ENCODE data around the gene NAPA. TPM values are rescaled to one million over a fixed set of nuclear protein-coding genes. Genes with fewer than 3 reads are reported as not detected.
A peak's percentile ranks its signal among the peaks of the same experiment; 100 is the strongest.

NAPA gene
- total RNA-seq, 2 donors from 2014 or later, result 64.4 to 71.5 TPM

DNA sequence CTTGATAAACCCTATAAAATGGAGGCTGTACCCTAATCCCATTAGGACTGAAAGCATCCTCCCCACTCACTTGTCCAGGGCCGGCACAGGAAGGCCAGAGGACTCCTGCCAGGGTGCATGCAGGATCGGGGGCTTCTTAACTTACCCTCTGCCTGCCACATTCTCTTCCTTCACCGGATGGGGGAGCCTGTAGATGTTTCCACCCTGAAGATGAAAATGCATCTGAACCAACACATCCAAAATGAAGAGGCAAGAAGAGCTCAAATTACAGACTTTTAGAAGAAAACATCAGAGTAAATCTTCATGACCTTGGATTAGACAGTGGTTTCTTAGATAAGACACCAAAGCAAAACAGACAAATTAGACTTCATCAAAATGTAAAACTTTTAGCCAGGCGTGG lies 25.9 kb upstream of the NAPA start:
- no peak for DNase-seq
- H3K27ac Mint-ChIP-seq, result no peak overlapping the region
- H3K36me3 Mint-ChIP-seq (ENCODE audit: insufficient read depth in 2 of 2), result no peaks in the 10 kb centered on the region
- H3K27me3 Mint-ChIP-seq (ENCODE audit: low read depth), result no peaks in the 10 kb centered on the region
- peaks cover 24% of the 10 kb centered on the region for H3K4me1 Mint-ChIP-seq (ENCODE audit: low read depth)
- peak overlapping the region in 1 of 2 donors; percentile 35 for H3K4me3 Mint-ChIP-seq
- H3K9me3 Mint-ChIP-seq, result no peaks in the 10 kb centered on the region
- no peak for ATAC-seq (replicated peaks in 1 of 2)

DNA sequence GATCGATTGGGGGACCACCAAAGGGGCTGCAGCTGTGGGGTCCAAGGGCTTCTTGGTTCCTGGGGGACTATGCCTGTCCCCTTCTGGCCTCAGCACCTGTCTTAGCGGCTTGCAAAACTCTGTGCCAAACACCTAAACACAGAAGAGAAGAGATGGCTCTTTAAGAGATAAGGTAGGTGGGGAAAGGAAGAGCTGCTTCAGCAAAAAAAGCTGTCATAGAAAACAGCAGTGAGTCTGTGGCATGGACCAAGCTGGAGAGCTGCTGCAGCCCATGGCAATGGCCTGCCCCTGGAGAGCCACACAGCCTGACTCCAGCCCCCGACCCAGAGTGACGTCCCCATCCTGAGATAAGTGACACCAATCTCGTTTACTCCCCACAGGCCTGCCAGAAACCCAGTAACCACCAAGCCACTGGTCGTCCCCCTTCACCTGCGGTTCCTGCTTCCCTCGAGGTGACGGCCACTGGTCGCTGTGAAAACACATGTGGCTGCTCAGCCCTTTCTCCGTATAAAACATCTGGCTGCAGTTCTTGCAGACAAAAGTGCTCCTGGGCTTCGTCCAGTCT lies 25.0 kb upstream of the NAPA start:
- H3K36me3 Mint-ChIP-seq (ENCODE audit: insufficient read depth in 2 of 2), result no peaks in the 10 kb centered on the region
- no peaks in the 10 kb centered on the region for H3K9me3 Mint-ChIP-seq
- no peak overlapping the region for H3K27ac Mint-ChIP-seq
- peak in 1 of 2 donors; percentile 35 for ATAC-seq (replicated peaks in 1 of 2)
- H3K4me1 Mint-ChIP-seq (ENCODE audit: low read depth), result peaks cover 24% of the 10 kb centered on the region
- no peak for DNase-seq
- no peak overlapping the region for H3K4me3 Mint-ChIP-seq
- H3K27me3 Mint-ChIP-seq (ENCODE audit: low read depth), result no peaks in the 10 kb centered on the region

DNA sequence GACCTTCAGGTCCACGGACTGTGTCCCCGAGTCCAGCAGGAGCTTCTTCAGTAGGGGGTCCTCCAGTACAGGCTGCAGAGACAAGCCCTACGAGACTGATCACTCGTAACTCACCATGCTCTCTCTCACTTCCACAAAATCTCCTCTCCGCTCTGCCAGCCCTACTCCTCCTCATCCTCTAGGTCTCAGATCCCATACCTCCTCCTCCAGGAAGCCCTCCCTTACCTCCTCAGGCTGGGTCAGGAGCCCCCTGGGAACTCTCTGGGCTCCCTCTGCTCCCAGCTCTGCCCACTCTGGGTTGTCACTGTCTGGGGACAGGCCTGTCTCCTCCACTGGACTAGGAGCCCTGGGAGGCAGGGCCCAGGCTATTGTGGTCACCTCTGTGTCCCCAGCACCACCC lies 23.9 kb upstream of the NAPA start:
- no peaks in the 10 kb centered on the region for H3K36me3 Mint-ChIP-seq (ENCODE audit: insufficient read depth in 2 of 2)
- no peaks in the 10 kb centered on the region for H3K9me3 Mint-ChIP-seq
- no peak overlapping the region for H3K4me3 Mint-ChIP-seq
- DNase-seq (no peak), ATAC-seq (replicated peaks in 1 of 2) (no peak)
- H3K4me1 Mint-ChIP-seq (ENCODE audit: low read depth), result peaks cover 24% of the 10 kb centered on the region
- no peak overlapping the region for H3K27ac Mint-ChIP-seq
- H3K27me3 Mint-ChIP-seq (ENCODE audit: low read depth), result no peaks in the 10 kb centered on the region

DNA sequence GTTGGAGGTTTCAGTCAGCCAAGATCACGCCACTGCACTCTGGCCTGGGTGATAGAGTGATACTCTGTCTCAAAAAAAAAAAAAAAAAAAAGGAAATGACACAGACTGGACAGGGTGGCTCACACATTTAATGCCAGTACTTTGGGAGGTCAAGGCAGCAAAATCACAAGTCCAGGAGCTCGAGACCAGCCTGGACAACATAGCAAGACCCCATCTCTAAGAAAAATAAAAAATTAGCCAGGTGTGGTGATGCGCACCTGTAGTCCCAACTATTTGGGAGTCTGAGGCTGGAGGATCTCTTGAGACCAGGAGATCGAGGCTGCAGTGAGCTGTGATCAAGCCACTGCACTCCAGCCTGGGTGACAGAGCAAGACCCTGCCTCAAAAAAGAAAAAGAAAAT lies 22.6 kb upstream of the NAPA start:
- Mint-ChIP-seq H3K4me1 (ENCODE audit: low read depth) (peaks cover 24% of the 10 kb centered on the region), H3K27ac (no peak overlapping the region), H3K4me3 (no peak overlapping the region), H3K36me3 (ENCODE audit: insufficient read depth in 2 of 2) (no peaks in the 10 kb centered on the region), H3K27me3 (ENCODE audit: low read depth) (no peaks in the 10 kb centered on the region), H3K9me3 (no peaks in the 10 kb centered on the region)
- ATAC-seq (replicated peaks in 1 of 2) (no peak), DNase-seq (no peak)

DNA sequence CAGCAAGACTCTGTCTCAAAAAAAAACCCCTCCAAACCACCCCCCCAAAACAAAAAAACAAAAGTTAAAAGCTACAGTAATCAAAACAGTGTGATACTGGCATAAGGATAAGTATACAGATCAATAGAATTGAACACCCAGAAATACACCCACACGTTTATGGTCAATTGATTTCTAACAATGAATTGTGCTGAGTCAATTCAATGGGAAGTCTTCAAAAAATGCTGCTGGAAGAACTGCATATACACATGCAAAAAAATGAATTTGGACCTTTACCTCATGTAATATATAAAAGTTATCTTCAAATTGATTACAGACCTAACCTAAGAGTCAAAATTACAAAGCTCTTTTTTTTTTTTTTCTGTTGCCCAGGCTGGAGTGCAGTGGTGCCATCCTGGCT lies 19.8 kb upstream of the NAPA start:
- Mint-ChIP-seq H3K36me3 (ENCODE audit: insufficient read depth in 2 of 2) (no peaks in the 10 kb centered on the region), H3K4me1 (ENCODE audit: low read depth) (no peaks in the 10 kb centered on the region), H3K27ac (no peak overlapping the region), H3K9me3 (no peaks in the 10 kb centered on the region), H3K27me3 (ENCODE audit: low read depth) (no peaks in the 10 kb centered on the region), H3K4me3 (no peak overlapping the region)
- DNase-seq (no peak), ATAC-seq (replicated peaks in 1 of 2) (no peak)

DNA sequence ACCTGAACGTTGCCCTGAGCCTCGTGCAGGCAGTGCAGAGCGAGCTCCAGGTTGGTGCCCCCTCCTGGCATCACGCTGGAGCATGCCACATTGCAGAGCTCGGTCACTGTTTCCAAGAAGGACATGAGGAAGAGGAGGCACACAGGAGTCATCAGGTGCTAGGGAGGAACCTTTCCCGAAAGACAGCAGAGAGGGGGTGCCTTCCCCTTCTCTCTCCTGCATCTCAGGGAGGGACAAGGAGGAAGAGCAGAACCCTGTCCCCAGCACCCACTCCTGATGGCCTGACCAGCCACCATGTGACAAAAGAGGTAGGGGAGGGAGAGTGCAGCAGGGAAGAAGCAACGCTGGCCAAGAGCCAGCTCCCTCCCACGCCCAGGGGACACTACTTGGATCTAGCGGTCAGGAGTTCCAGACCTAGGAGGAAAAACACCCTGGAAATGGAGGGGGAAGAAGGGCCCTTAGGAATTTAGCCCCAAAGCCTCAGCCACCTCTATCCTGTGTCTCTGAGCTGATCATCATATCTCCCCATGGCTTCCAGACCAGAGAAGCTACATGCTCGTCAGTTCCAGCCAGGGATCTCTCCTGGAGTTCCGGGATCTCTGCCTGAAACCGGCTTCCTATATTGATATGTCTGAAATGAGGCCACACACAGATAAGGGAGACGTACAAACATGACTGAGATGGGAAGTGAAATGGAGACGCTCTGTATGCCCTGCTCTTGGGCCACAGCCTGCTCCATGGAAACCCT lies 17.0 kb upstream of the NAPA start:
- Mint-ChIP-seq H3K27me3 (ENCODE audit: low read depth) (no peaks in the 10 kb centered on the region), H3K36me3 (ENCODE audit: insufficient read depth in 2 of 2) (no peaks in the 10 kb centered on the region), H3K9me3 (no peaks in the 10 kb centered on the region), H3K4me1 (ENCODE audit: low read depth) (no peaks in the 10 kb centered on the region), H3K27ac (no peak overlapping the region), H3K4me3 (no peak overlapping the region)
- ATAC-seq (replicated peaks in 1 of 2), result no peak
- no peak for DNase-seq

DNA sequence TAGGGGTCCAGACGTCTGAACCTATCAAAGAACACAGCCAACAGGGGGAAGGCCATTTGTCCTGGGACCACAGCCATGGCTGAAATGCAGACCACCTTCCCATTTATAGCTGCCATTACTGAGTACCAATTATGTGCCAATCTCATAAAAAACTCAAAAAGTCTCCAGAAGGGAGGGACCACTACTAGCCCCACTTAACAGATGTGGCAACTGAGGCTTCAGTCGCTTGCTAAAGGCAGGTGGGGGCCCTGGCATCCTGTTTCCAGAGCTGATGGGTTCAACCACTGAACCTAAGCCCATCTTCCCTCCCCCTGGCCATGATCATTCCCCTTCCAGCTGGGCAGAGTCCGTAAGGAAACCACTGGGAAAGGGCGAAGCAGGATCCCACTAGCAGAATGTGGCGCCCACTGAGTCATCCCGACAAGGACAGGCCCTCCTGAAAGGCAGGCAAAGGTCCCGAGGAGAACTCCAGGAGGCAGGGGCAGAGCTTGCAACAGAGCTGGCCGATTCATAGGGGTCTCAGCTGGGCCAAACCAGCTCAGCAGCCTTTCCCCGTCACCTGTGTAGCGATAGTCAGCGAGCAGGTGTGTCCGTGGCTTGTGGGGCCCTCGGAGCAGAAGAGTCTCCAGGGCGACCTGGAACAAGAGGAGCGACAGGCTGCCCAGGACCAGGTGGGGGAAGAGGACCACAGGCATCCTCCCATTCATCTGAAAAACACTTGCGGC lies 14.3 kb upstream of the NAPA start:
- H3K9me3 Mint-ChIP-seq, result no peaks in the 10 kb centered on the region
- ATAC-seq (replicated peaks in 1 of 2), result no peak
- H3K4me3 Mint-ChIP-seq, result no peak overlapping the region
- H3K4me1 Mint-ChIP-seq (ENCODE audit: low read depth), result no peaks in the 10 kb centered on the region
- no peak for DNase-seq
- no peak overlapping the region for H3K27ac Mint-ChIP-seq
- H3K27me3 Mint-ChIP-seq (ENCODE audit: low read depth), result no peaks in the 10 kb centered on the region
- H3K36me3 Mint-ChIP-seq (ENCODE audit: insufficient read depth in 2 of 2), result no peaks in the 10 kb centered on the region

DNA sequence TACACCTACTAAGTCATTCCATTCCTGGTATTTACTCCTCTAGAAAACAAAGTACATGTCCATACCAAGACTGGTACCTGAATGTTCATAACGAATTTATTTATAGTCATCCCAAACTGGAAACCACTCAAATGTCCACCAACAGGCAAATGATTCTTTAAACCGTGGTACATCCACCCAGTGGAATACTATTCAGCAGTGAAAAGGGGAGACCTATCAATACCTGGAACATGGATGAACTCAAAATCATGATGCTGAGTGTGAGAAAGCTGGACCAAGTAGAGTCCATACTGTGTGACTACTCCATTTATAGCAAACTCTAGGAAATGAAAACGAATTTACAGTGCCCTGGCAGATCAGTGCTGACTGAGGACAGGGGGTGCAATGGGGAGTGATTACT lies 11.9 kb upstream of the NAPA start:
- ATAC-seq (replicated peaks in 1 of 2) (no peak), DNase-seq (no peak)
- Mint-ChIP-seq H3K4me3 (no peak overlapping the region), H3K36me3 (ENCODE audit: insufficient read depth in 2 of 2) (no peaks in the 10 kb centered on the region), H3K27me3 (ENCODE audit: low read depth) (peaks cover 11% of the 10 kb centered on the region), H3K4me1 (ENCODE audit: low read depth) (peaks cover 3% of the 10 kb centered on the region), H3K27ac (no peak overlapping the region), H3K9me3 (no peaks in the 10 kb centered on the region)

DNA sequence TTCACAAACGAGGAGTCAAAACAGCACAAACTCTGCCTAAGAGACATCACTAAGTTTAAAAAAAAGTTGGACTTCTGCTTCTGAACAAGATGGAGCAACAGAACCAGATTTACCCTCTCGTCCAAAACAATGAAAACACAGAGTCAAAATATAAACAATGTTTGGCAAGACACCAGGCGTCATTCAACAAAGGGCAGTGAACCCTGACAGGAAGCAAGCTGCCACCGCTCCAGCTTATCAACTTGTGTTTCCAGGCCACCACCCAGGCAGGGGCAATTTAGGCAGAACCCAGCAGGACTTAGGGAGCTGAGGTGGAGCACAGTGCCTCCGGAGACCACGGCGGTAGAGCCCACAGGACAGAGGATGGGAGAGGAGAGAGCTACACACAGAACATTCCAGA lies 8.6 kb upstream of the NAPA start:
- H3K4me3 Mint-ChIP-seq, result no peak overlapping the region
- H3K36me3 Mint-ChIP-seq (ENCODE audit: insufficient read depth in 2 of 2), result no peaks in the 10 kb centered on the region
- no peaks in the 10 kb centered on the region for H3K9me3 Mint-ChIP-seq

DNA sequence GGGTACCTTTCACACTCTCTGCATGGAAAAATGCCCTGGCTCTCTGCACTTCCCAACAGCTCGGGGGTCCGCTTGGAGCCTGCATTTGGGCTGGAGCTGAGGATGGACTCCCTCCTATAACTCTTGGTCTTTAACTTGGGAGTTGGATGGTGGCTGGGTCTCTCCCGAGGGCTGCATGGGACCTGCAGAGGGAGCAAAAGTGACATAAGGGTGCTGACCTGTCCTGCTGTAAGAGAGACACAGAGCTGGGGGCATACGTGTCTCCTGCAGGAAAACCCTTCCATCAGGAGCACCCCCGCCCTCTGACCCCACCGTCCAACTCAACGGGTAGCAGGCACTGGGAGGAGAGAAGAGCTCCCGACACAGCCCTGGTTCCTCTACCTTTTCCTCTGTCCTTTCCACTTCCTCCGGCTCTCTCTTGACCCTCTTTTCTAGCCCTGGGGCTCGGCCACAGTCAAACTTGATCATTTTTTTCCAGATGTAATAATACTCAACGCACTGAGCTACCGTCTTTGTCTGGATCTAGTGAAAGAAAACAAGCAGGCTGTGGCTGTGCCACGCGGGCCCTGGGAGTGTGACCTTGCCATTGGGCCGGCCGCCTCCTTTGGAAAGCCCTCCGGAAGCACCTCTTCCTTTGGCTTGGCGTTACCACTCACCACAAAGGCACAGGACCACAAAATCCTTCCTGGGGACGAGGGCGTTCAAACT lies 6.8 kb upstream of the NAPA start:
- H3K27me3 Mint-ChIP-seq (ENCODE audit: low read depth), result peaks cover 12% of the 10 kb centered on the region
- ATAC-seq (replicated peaks in 1 of 2) (no peak), DNase-seq (no peak)
- H3K9me3 Mint-ChIP-seq, result no peaks in the 10 kb centered on the region
- H3K4me3 Mint-ChIP-seq, result no peak overlapping the region
- no peak overlapping the region for H3K27ac Mint-ChIP-seq
- H3K4me1 Mint-ChIP-seq (ENCODE audit: low read depth), result peaks cover 46% of the 10 kb centered on the region
- H3K36me3 Mint-ChIP-seq (ENCODE audit: insufficient read depth in 2 of 2), result no peaks in the 10 kb centered on the region

More for the DNA sequence above, 8.6 kb upstream of the NAPA start:
- DNase-seq (no peak), ATAC-seq (replicated peaks in 1 of 2) (no peak)
- no peak overlapping the region for H3K27ac Mint-ChIP-seq
- H3K27me3 Mint-ChIP-seq (ENCODE audit: low read depth), result peaks cover 12% of the 10 kb centered on the region
- H3K4me1 Mint-ChIP-seq (ENCODE audit: low read depth), result peaks cover 27% of the 10 kb centered on the region

DNA sequence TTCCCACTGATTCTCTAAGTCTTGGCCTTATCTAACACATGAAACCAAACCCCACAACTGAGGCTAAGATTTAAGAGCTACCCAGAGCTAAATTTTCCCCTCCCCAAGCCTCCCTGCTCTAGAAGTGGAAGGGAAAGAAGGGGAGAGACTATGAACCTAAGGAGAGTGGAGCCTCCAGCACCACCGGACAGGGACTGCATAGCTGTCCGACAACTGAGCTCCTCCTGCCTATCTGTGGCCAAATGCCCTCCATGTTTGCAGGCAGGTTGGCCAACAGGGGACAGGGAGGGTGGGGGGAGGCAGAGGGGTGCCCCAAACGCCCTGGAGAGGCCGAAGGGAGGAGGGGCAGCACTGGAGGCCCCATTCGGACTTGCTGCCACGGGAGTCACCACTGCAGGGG lies 6.0 kb upstream of the NAPA start:
- DNase-seq, result no peak
- Mint-ChIP-seq H3K9me3 (no peaks in the 10 kb centered on the region), H3K27me3 (ENCODE audit: low read depth) (peaks cover 12% of the 10 kb centered on the region), H3K27ac (no peak overlapping the region), H3K4me3 (no peak overlapping the region), H3K36me3 (ENCODE audit: insufficient read depth in 2 of 2) (no peaks in the 10 kb centered on the region), H3K4me1 (ENCODE audit: low read depth) (peaks cover 53% of the 10 kb centered on the region)
- ATAC-seq (replicated peaks in 1 of 2), result no peak

DNA sequence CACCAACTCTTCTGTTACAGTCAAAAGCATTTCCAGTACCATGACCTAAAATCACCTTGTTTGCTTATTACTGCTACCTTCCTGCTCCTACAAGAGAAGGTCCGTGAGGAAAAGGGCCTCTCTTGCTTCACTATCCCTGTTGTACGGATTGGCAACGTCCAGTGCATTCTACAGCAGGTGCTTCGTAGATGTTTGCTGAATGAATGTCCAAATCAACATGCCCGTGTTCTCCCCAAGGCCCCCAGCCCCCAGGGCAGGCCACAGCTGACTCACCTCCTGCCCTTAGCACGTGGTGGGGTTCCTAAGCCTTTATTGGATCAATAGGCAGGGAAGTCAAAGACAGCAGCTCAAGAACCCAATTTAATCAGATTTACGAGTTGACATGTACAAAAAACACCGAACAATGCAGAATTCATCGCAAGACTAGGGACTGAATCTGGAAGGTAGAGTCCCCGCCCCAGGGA lies 5.5 kb upstream of the NAPA start:
- no peak overlapping the region for H3K27ac Mint-ChIP-seq
- no peak for ATAC-seq (replicated peaks in 1 of 2)
- DNase-seq, result no peak
- no peaks in the 10 kb centered on the region for H3K9me3 Mint-ChIP-seq
- H3K27me3 Mint-ChIP-seq (ENCODE audit: low read depth), result peaks cover 12% of the 10 kb centered on the region
- no peaks in the 10 kb centered on the region for H3K36me3 Mint-ChIP-seq (ENCODE audit: insufficient read depth in 2 of 2)
- peaks cover 58% of the 10 kb centered on the region for H3K4me1 Mint-ChIP-seq (ENCODE audit: low read depth)
- H3K4me3 Mint-ChIP-seq, result no peak overlapping the region

DNA sequence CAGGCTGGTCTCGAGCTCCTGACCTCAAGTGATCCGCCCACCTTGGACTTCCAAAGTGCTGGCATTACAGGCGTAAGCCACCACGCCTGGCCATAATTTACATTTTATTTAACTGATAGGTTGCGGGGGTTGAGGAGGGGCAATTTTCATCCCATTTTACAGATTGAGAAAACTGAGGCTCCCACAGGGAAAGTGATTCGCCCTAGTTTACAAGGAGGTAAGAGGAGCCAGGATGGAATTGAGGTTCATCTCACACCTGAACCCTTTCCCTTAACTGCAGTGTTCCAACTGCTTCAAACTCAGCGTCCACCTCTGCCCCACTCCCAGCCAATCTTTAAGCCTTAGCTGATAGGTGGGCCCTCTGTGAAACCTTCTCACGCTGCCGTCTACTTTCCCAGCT lies 4.0 kb upstream of the NAPA start:
- DNase-seq, result no peak
- no peak for ATAC-seq (replicated peaks in 1 of 2)
- Mint-ChIP-seq H3K4me1 (ENCODE audit: low read depth) (peaks cover 70% of the 10 kb centered on the region), H3K9me3 (no peaks in the 10 kb centered on the region), H3K36me3 (ENCODE audit: insufficient read depth in 2 of 2) (peaks cover 3 to 4% of the 10 kb centered on the region in 2 donors), H3K4me3 (no peak overlapping the region), H3K27ac (no peak overlapping the region), H3K27me3 (ENCODE audit: low read depth) (peaks cover 11% of the 10 kb centered on the region)

All from activated T-cell treated with anti-CD3 and anti-CD28 coated beads, Interleukin-2, amount 50 U/mL, for 72 hours (primary cell).